Endothelial cell of umbilical vein (primary cell): ENCODE results near the gene COG6. TPM values are rescaled to one million over a fixed set of nuclear protein-coding genes. Genes with fewer than 3 reads are reported as not detected.

ENCODE experiments used
- BruUV-seq: library from RNA; stranded (reverse); fragments of 400-500 nt; replicated peaks from 2 replicates; lab custom pipeline; 2021; lab: Mats Ljungman, UMichigan
- CTCF ChIA-PET: fragments of 300-600, 350-600 bp; sonication (Branson Sonifier 250); formaldehyde crosslinking; loops from one replicate; lab custom pipeline; 2021; ENCODE audit warnings: antibody characterized with exemption, inconsistent platforms; lab: Charles Lee
- POLR2A ChIA-PET: fragments of 300-600, 350-600 bp; sonication (Branson Sonifier 250); formaldehyde crosslinking; loops from one replicate; lab custom pipeline; 2021; ENCODE audit warnings: antibody characterized with exemption, inconsistent platforms; lab: Charles Lee
- DNase-seq: peaks from one replicate; pipeline ENCODE4 v3.0.0-alpha.2; 2011; ENCODE audit warnings: low read depth, low spot score
- FAIRE-seq: peaks from 2 replicates; lab custom pipeline; 2011; peaks lifted over from hg19 to GRCh38; lab: Jason Lieb, UNC
- H2AFZ ChIP-seq: 2 replicates; pipeline ENCODE4 v1.6.0; 2012; ENCODE audit warnings: low read depth, low read length, control low read depth, inconsistent platforms
- H3K27ac ChIP-seq: 2 replicates; pipeline ENCODE4 v1.5.1; 2011; ENCODE audit warnings: low read depth, mild to moderate bottlenecking, control low read depth, low read length, moderate library complexity; ENCODE audit not compliant: insufficient read depth
- H3K27me3 ChIP-seq, 2 experiments: 2 replicates each; pipeline versions ENCODE4 v1.6.0 to v1.6.1; 2011; ENCODE audit warnings: low read length in 2 of 2, mixed read lengths in 1 of 2; ENCODE audit not compliant: control insufficient read depth in 2 of 2, insufficient read depth in 2 of 2
- H3K36me3 ChIP-seq, 2 experiments: 2 replicates in 1 of 2; 3 replicates in 1 of 2; pipeline ENCODE4 v1.5.1; 2011; ENCODE audit warnings: low read length in 2 of 2, mild to moderate bottlenecking in 1 of 2, moderate library complexity in 1 of 2; ENCODE audit not compliant: control insufficient read depth in 2 of 2, insufficient read depth in 2 of 2; ENCODE audit errors: extremely low read depth in 1 of 2
- H3K4me1 ChIP-seq: 3 replicates; pipeline ENCODE4 v1.5.1; 2011; ENCODE audit warnings: mild to moderate bottlenecking, low read length; ENCODE audit not compliant: control insufficient read depth, insufficient read depth; ENCODE audit errors: extremely low read depth
- H3K4me2 ChIP-seq: 2 replicates; pipeline ENCODE4 v1.6.1; 2011; ENCODE audit warnings: low read length, control low read depth, mixed read lengths; ENCODE audit not compliant: insufficient read depth
- H3K4me3 ChIP-seq, 3 experiments: fragments of 200-600 bp in 1 of 3; sonication (generic), shearing (Covaris generic) in 1 of 3; replicated peaks in 1 of 3; 2 replicates each; pipeline ENCODE4 v1.5.1; 2011 to 2016; ENCODE audit warnings: control low read depth in 3 of 3, low read length in 3 of 3, mild to moderate bottlenecking in 2 of 3, inconsistent platforms in 1 of 3, low read depth in 1 of 3, moderate library complexity in 1 of 3; ENCODE audit not compliant: insufficient read depth in 1 of 3
- H3K79me2 ChIP-seq: 2 replicates; pipeline ENCODE4 v1.6.0; 2012; ENCODE audit warnings: low read length, inconsistent platforms; ENCODE audit not compliant: control insufficient read depth, insufficient read depth
- H3K9ac ChIP-seq: replicated peaks from 2 replicates; pipeline ENCODE3; 2011; ENCODE audit warnings: low read length, control low read depth; ENCODE audit not compliant: insufficient read depth; ENCODE audit errors: extremely low read depth
- H3K9me1 ChIP-seq: replicated peaks from 3 replicates; pipeline ENCODE4 v1.6.0; 2011; ENCODE audit warnings: mild to moderate bottlenecking, low read length; ENCODE audit not compliant: control insufficient read depth, insufficient read depth; ENCODE audit errors: extremely low read depth
- H3K9me3 ChIP-seq: replicated peaks from 2 replicates; pipeline ENCODE4 v1.5.1; 2012; ENCODE audit warnings: low read length, inconsistent platforms; ENCODE audit not compliant: control insufficient read depth, insufficient read depth
- H4K20me1 ChIP-seq: replicated peaks from 2 replicates; pipeline ENCODE3; 2011; ENCODE audit warnings: mild to moderate bottlenecking, low read length; ENCODE audit not compliant: control insufficient read depth, insufficient read depth; ENCODE audit errors: extremely low read depth
- EZH2 ChIP-seq: IDR thresholded peaks from 2 replicates; pipeline ENCODE4 v1.6.1; 2012; ENCODE audit warnings: borderline replicate concordance, low read depth, mild to moderate bottlenecking, moderate library complexity, low read length, inconsistent platforms; ENCODE audit not compliant: severe bottlenecking
- FOS ChIP-seq: IDR thresholded peaks from 2 replicates; pipeline ENCODE4 v1.6.1; 2011; ENCODE audit warnings: mild to moderate bottlenecking, low read length, moderate library complexity, borderline replicate concordance; ENCODE audit not compliant: insufficient read depth
- GATA2 ChIP-seq: IDR thresholded peaks from 2 replicates; pipeline ENCODE4 v1.7.0; 2011; ENCODE audit warnings: low read depth, mild to moderate bottlenecking, moderate library complexity, mixed read lengths, low read length; ENCODE audit not compliant: insufficient read length, insufficient read depth
- JUN ChIP-seq: IDR thresholded peaks from 2 replicates; pipeline ENCODE4 v1.6.1; 2011; ENCODE audit warnings: borderline replicate concordance, low read depth; ENCODE audit not compliant: insufficient read length, insufficient read depth
- MYC ChIP-seq: IDR thresholded peaks from one replicate; pipeline ENCODE4 v1.6.1; 2011; ENCODE audit warnings: mild to moderate bottlenecking, low read depth, low read length
- POLR2A ChIP-seq: IDR thresholded peaks from 2 replicates; pipeline ENCODE4 v1.6.1; 2012; ENCODE audit warnings: low read depth, mild to moderate bottlenecking, control low read depth, low read length
- POLR2AphosphoS5 ChIP-seq: IDR thresholded peaks from 2 replicates; pipeline ENCODE4 v1.6.1; 2012; ENCODE audit warnings: low read depth, mild to moderate bottlenecking, control low read depth, low read length, moderate library complexity; ENCODE audit not compliant: insufficient read depth
- dilution Hi-C: fragments of 300-500 bp; cut with MboI; formaldehyde crosslinking; loops from one replicate; pipeline ENCODE4 v1.15.0; 2019; ENCODE audit warnings: low sequenced_read_pairs; ENCODE audit not compliant: extremely low pct_ligation_motif_present
- intact Hi-C: fragments of 100-400 bp; cut with micrococcal nuclease; formaldehyde crosslinking; loops from one replicate; pipeline ENCODE4 v1.10.0; 2022
- polyA plus RNA-seq, 4 experiments: library from polyadenylated mRNA; depleted of rRNA in 3 of 4; stranded (reverse) in 3 of 4; unstranded in 1 of 4; fragments of >200 nt; gene quantifications; 2 replicates each; pipeline versions ENCODE4 v1.2.1 to v1.2.3, GENCODE V29; 2011 to 2012; ENCODE audit warnings: missing spikeins in 1 of 4
- total RNA-seq: library from RNA; stranded (reverse); gene quantifications from 2 replicates; pipeline ENCODE4 v1.2.3, GENCODE V29; 2021
- TF ChIP-seq, protein P1 (sequence below), 2 donors: IDR thresholded peaks; 1 replicate in 1 of 2; 2 replicates in 1 of 2; pipeline ENCODE4 v1.5.1; 2011; ENCODE audit warnings: low read length in 2 of 2, mild to moderate bottlenecking in 2 of 2, moderate library complexity in 2 of 2, control low read depth in 1 of 2, inconsistent platforms in 1 of 2, low read depth in 1 of 2; ENCODE audit not compliant: insufficient read depth in 1 of 2; ENCODE audit errors: extremely low read depth in 1 of 2
- TF ChIP-seq, protein P2 (sequence below): IDR thresholded peaks from 2 replicates; pipeline ENCODE4 v1.6.1; 2011; ENCODE audit not compliant: insufficient read depth, insufficient read length

The COG6 gene
- total and polyA plus RNA-seq, 2 donors (not counting 3 experiments of a cell fraction or from before 2014, with no cell fraction given) = 12.1 to 41.1 TPM

DNA sequence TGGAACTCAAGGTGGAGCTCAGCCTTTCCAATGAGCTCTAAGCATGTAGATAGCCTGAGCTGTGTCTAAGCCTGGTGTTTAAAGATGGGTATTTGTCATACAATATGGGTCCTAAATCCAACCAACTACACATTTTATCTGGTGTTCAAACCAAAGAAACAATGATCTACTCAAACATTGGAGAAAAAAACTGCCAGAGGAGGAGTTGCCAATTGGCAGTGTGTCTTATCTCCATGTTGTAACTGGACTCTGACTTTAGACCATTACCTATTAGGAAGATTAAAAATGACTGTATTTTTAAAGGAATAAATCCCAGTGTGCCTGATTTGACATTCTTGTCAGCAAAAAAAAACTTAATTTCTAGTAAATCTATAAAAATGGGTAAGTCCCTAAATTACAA, 96.3 kb downstream of the COG6 start:
- Histone ChIP-seq H3K27me3 (no peaks in the 10 kb centered on the region), H4K20me1 (no peaks in the 10 kb centered on the region), H2AFZ (no peak overlapping the region), H3K9me1 (no peaks in the 10 kb centered on the region), H3K4me3 (no peak overlapping the region), H3K79me2 (no peaks in the 10 kb centered on the region), H3K4me2 (no peak overlapping the region), H3K27ac (no peak overlapping the region), H3K4me1 (peaks cover 18% of the 10 kb centered on the region), H3K9me3 (no peaks in the 10 kb centered on the region), H3K36me3 (no peaks in the 10 kb centered on the region), H3K9ac (no peak overlapping the region)
- no peak for DNase-seq
- dilution Hi-C loops = no loop called here
- ChIA-PET CTCF (interaction anchor here (1.2 kb wide), 1 partner anchor 21 kb away, joined by 3 read pairs; no protein-coding TSS in a partner anchor), POLR2A (no interaction called here)
- TF ChIP-seq, protein P1, sequence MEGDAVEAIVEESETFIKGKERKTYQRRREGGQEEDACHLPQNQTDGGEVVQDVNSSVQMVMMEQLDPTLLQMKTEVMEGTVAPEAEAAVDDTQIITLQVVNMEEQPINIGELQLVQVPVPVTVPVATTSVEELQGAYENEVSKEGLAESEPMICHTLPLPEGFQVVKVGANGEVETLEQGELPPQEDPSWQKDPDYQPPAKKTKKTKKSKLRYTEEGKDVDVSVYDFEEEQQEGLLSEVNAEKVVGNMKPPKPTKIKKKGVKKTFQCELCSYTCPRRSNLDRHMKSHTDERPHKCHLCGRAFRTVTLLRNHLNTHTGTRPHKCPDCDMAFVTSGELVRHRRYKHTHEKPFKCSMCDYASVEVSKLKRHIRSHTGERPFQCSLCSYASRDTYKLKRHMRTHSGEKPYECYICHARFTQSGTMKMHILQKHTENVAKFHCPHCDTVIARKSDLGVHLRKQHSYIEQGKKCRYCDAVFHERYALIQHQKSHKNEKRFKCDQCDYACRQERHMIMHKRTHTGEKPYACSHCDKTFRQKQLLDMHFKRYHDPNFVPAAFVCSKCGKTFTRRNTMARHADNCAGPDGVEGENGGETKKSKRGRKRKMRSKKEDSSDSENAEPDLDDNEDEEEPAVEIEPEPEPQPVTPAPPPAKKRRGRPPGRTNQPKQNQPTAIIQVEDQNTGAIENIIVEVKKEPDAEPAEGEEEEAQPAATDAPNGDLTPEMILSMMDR (IDR thresholded peaks at IDR 0.05; ENCODE audit: extremely low read depth in 1 of 2, insufficient read depth in 1 of 2, low read depth in 1 of 2, low read length in 2 of 2) = no peak
- TF ChIP-seq POLR2AphosphoS5 (no peak), POLR2A (no peak), FOS (no peak), EZH2 (no peak), JUN (no peak), MYC (no peak), GATA2 (no peak)
- TF ChIP-seq, protein P2, sequence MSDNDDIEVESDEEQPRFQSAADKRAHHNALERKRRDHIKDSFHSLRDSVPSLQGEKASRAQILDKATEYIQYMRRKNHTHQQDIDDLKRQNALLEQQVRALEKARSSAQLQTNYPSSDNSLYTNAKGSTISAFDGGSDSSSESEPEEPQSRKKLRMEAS = no peak
- intact Hi-C loops = no loop called here
- FAIRE-seq = no peak
- no TSS peak for BruUV-seq
